ENCODE results near the gene ZC3H8.

The ZC3H8 gene

DNA sequence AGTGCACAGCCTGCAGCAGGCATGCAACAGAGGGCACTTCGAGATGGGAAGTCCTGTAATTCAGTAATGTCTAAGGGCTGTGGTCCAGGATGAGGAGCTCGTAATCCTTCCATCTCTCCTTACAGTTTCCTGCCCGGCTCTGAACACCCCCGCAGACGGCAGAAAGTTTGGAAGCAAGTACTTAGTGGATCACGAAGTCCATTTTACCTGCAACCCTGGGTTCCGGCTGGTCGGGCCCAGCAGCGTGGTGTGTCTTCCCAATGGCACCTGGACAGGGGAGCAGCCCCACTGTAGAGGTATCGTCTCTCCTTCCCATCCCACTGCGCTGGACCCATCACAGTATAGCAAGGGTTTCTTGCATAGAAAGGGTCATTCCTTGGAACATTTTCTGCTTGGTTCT is 90.0 kb downstream of the ZC3H8 start:
- DNase-seq (ENCODE audit: low read depth, low spot score), result no peak

DNA sequence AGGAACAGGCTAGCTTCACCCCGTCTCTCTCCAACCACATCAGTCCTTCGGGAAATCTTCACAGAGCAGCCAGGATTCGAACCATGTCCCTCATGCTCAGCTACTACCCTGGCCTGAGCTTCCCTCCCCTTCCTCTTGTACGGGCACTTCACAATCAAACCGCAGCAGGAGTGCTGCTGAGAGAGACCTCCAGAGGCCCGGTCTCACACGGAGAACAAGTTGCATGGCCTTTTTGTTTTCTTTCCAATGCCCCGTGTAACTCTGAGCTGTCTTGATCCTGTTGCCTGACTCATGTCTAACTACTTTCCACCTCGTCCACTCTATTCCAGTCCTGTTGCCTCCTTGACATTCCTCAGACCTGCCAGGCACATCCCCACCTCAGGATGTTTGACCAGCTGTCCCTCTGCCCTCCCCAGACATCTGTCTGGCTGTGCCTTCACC is 91.3 kb downstream of the ZC3H8 start:
- DNase-seq (ENCODE audit: low read depth, low spot score), result no peak

DNA sequence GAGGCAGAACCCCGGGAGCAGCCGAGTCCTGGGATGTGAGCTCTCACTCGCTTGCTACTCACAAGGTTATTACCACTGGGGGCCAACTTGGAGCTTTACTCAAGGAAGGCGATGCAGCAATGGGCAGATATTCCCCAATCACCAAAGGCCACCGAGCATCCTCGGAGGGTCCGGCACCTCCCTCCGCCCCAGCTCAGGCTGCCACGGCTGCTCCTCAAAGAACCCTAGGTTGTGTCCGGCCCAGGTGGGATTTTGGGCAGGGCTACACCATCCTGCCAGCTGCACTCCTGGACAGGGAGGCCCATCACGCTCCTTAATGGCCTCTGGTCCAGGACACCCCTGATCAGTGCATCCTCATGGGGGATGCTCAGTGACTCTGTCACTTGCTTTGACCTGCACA is 91.9 kb downstream of the ZC3H8 start:
- DNase-seq (ENCODE audit: low read depth, low spot score), result no peak

DNA sequence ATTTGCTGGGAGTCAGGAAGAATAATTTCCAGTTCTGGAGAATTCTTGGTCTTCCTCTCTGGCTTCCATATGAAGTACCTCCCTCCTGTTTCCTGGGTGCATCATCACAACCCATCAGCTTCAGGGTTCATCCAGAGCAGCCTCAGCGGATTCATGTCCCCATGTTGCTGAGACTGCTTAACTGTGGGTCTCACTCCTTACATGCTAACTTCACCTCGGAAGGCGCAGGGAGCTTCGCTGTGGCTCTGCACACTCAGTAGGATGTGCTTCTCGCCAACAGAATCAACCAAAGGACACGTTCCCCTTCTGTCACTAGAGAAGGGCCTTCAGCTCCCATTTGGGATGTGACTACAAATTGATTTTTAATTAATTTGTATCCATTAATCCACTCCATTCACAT is 92.5 kb downstream of the ZC3H8 start:
- no peak for DNase-seq (ENCODE audit: low read depth, low spot score)
